ENCODE data around the gene ZNF276.
"Not testable (repeated sequence)": the region's sequence is repeated elsewhere in the genome, so short reads cannot be mapped to it uniquely, and the experiment has no call there.

Gene ZNF276

GRCh38 chr16:89782489-89782888 is 61.2 kb downstream of the ZNF276 start:
- no peaks in the 10 kb centered on the region for H3K27me3 ChIP-seq (ENCODE audit: insufficient read depth, poor library complexity, severe bottlenecking)

GRCh38 chr16:89783952-89784351 is 62.6 kb downstream of the ZNF276 start:
- not testable (repeated sequence) for DNase-seq (ENCODE audit: low read depth in 1 of 2, low spot score in 1 of 2); H3K4me3 ChIP-seq (replicated peaks; ENCODE audit: insufficient read depth, low read length); H3K27ac ChIP-seq (replicated peaks); H3K27me3 ChIP-seq (ENCODE audit: insufficient read depth, poor library complexity, severe bottlenecking)

More at GRCh38 chr16:89782489-89782888, 61.2 kb downstream of the ZNF276 start:
- no peak for DNase-seq (ENCODE audit: low read depth in 1 of 2, low spot score in 1 of 2)
- Histone ChIP-seq H3K27ac (replicated peaks) (no peak overlapping the region), H3K4me3 (replicated peaks; ENCODE audit: insufficient read depth, low read length) (no peak overlapping the region)
- TF ChIP-seq CTCF (IDR thresholded peaks at IDR 0.05; ENCODE audit: insufficient read depth, low read length), result no peak
- no peak for TF ChIP-seq REST (IDR thresholded peaks at IDR 0.05; ENCODE audit: insufficient replicate concordance, low read depth)
- no peak for TF ChIP-seq POLR2AphosphoS5 (IDR thresholded peaks at IDR 0.05; ENCODE audit: low read depth)
- TF ChIP-seq SPI1 (IDR thresholded peaks at IDR 0.05; ENCODE audit: borderline replicate concordance, low read depth), result no peak
- no peak for TF ChIP-seq GABPA (IDR thresholded peaks at IDR 0.05; ENCODE audit: low read depth)

- Histone ChIP-seq H3K27ac (replicated peaks) (no peak overlapping the region), H3K4me3 (replicated peaks; ENCODE audit: insufficient read depth, low read length) (no peak overlapping the region), H3K27me3 (ENCODE audit: insufficient read depth, poor library complexity, severe bottlenecking) (no peaks in the 10 kb centered on the region)
- peak in 1 of 2 experiments; percentile 60 for DNase-seq (ENCODE audit: low read depth in 1 of 2, low spot score in 1 of 2)
- TF ChIP-seq CTCF (IDR thresholded peaks at IDR 0.05; ENCODE audit: insufficient read depth, low read length) (no peak), REST (IDR thresholded peaks at IDR 0.05; ENCODE audit: insufficient replicate concordance, low read depth) (no peak), POLR2AphosphoS5 (IDR thresholded peaks at IDR 0.05; ENCODE audit: low read depth) (no peak), SPI1 (IDR thresholded peaks at IDR 0.05; ENCODE audit: borderline replicate concordance, low read depth) (no peak), GABPA (IDR thresholded peaks at IDR 0.05; ENCODE audit: low read depth) (no peak)
These were observed 63.1 kb downstream of the ZNF276 start for GRCh38 chr16:89784406-89784805.

- H3K27ac ChIP-seq (replicated peaks), result no peak overlapping the region
- no peak overlapping the region for H3K4me3 ChIP-seq (replicated peaks; ENCODE audit: insufficient read depth, low read length)
- no peak for DNase-seq (ENCODE audit: low read depth in 1 of 2, low spot score in 1 of 2)
- H3K27me3 ChIP-seq (ENCODE audit: insufficient read depth, poor library complexity, severe bottlenecking), result no peaks in the 10 kb centered on the region
- no peak for TF ChIP-seq CTCF (IDR thresholded peaks at IDR 0.05; ENCODE audit: insufficient read depth, low read length)
- TF ChIP-seq GABPA (IDR thresholded peaks at IDR 0.05; ENCODE audit: low read depth), result no peak
- no peak for TF ChIP-seq REST (IDR thresholded peaks at IDR 0.05; ENCODE audit: insufficient replicate concordance, low read depth)
- TF ChIP-seq SPI1 (IDR thresholded peaks at IDR 0.05; ENCODE audit: borderline replicate concordance, low read depth), result no peak
- no peak for TF ChIP-seq POLR2AphosphoS5 (IDR thresholded peaks at IDR 0.05; ENCODE audit: low read depth)
These were observed 64.3 kb downstream of the ZNF276 start for GRCh38 chr16:89785523-89786155.
